Neural cell (in vitro differentiated cells): ENCODE data around the gene JMJD8.

ENCODE experiments used
- RAD21 ChIP-seq: fragments of 450-650 bp; conservative IDR thresholded peaks from 2 replicates; pipeline ENCODE4 v1.6.1; 2014; ENCODE audit warnings: antibody characterized with exemption, mild to moderate bottlenecking, moderate library complexity
- TF ChIP-seq, protein P1 (sequence below): fragments of 450-650 bp; IDR thresholded peaks from 2 replicates; pipeline ENCODE4 v1.5.1; 2014; ENCODE audit warnings: antibody characterized with exemption, mild to moderate bottlenecking, moderate library complexity; ENCODE audit not compliant: poor library complexity, severe bottlenecking

DNA sequence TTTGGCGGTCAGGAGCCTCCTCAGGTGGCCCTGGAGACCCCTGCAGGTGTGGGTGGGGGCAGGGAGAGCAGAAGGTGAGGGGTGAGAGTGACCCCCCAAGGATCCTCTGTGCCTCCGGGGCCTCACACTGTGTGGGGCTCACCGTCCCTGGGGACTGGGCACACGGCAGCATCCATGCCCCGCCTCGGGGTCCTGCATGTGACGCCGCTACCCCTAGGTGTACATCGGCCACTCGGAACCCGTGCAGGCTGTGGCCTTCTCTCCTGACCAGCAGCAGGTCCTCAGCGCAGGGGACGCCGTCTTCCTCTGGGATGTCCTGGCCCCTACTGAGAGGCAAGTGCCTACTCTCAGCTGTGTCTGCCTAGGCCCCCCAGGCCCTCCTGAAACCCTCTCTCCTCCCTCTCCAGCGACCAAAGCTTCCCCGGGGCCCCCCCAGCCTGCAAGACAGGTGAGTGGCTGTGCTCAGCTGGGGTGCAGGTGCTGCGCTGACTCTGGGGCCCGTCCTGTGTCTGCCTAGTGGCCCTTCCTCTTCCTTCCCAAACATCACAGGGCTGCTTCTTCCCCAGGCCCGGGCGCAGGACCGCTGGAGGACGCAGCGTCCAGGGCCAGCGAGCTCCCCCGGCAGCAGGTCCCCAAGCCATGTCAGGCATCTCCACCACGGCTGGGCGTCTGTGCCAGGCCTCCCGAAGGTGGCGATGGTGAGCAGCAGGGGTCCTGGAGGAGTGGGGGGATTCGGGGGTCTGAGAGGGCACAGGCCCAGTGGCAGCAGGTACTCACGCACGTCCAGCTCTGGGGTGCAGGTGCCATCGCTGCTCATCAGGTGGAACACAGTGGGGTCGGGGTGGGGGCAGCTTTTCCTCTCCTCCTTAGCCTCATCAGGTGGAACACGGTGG is 25.2 kb downstream of the JMJD8 start:
- TF ChIP-seq, protein P1, sequence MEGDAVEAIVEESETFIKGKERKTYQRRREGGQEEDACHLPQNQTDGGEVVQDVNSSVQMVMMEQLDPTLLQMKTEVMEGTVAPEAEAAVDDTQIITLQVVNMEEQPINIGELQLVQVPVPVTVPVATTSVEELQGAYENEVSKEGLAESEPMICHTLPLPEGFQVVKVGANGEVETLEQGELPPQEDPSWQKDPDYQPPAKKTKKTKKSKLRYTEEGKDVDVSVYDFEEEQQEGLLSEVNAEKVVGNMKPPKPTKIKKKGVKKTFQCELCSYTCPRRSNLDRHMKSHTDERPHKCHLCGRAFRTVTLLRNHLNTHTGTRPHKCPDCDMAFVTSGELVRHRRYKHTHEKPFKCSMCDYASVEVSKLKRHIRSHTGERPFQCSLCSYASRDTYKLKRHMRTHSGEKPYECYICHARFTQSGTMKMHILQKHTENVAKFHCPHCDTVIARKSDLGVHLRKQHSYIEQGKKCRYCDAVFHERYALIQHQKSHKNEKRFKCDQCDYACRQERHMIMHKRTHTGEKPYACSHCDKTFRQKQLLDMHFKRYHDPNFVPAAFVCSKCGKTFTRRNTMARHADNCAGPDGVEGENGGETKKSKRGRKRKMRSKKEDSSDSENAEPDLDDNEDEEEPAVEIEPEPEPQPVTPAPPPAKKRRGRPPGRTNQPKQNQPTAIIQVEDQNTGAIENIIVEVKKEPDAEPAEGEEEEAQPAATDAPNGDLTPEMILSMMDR: no peak
- TF ChIP-seq RAD21: no peak
